Measurements from ENCODE around the gene NPPC. TPM values are rescaled to one million over a fixed set of nuclear protein-coding genes. Genes with fewer than 3 reads are reported as not detected.

The NPPC gene
- total and polyA plus RNA-seq, 7 donors, result 0.29 to 26.9 (median 0.88) TPM; not detected in 1

- TF ChIP-seq CTCF (IDR thresholded peaks at IDR 0.05), result no peak
- no peak overlapping the region for H3K27ac ChIP-seq
- H3K9me3 ChIP-seq, result no peaks in the 10 kb centered on the region
- no peaks in the 10 kb centered on the region for H3K36me3 ChIP-seq (ENCODE audit: insufficient read depth in 1 of 2, low read depth in 1 of 2)
- intact Hi-C loops (cut with DNase I), result no loop called here
- no peak overlapping the region for H3K4me3 ChIP-seq
- peaks cover 9% of the 10 kb centered on the region for H3K4me1 ChIP-seq
- peaks cover 0 to 37% (median 2%) of the 10 kb centered on the region in 3 donors for H3K27me3 ChIP-seq (ENCODE audit: insufficient read depth in 3 of 3, low read length in 2 of 3)
- ATAC-seq (peak in 3 of 4 donors; percentile 34 to 71 (median 62)), DNase-seq (peak; percentile 59 to 79)
- WGBS, 3 donors, result 64 to 72% (median 70%) methylated on average over 7 of the region's 7 CpGs
Measured at GRCh38 chr2:231931481-231931915, 5.3 kb upstream of the NPPC start.

GRCh38 chr2:231930593-231931281, 4.5 kb upstream of the NPPC start:
- intact Hi-C loops (cut with DNase I), result no loop called here
- 32 to 57% (median 37%) methylated on average over 8 of the region's 8 CpGs for WGBS, 3 donors
- no peak for TF ChIP-seq CTCF (IDR thresholded peaks at IDR 0.05)
- H3K9me3 ChIP-seq, result no peaks in the 10 kb centered on the region
- peak; percentile 61 to 85 for DNase-seq
- H3K4me1 ChIP-seq, result peaks cover 17% of the 10 kb centered on the region
- peaks cover 0 to 45% (median 7%) of the 10 kb centered on the region in 3 donors for H3K27me3 ChIP-seq (ENCODE audit: insufficient read depth in 3 of 3, low read length in 2 of 3)
- H3K27ac ChIP-seq, result no peak overlapping the region
- no peak overlapping the region for H3K4me3 ChIP-seq
- H3K36me3 ChIP-seq (ENCODE audit: insufficient read depth in 1 of 2, low read depth in 1 of 2), result no peaks in the 10 kb centered on the region
- peak in 3 of 4 donors; percentile 31 to 62 (median 46) for ATAC-seq

- WGBS, 3 donors, result 32 to 41% (median 36%) methylated on average over 10 to 11 of the region's 11 CpGs
- DNase-seq (peak; percentile 68 to 71), ATAC-seq (peak in 1 of 4 donors; percentile 3)
- H3K27ac ChIP-seq, result no peak overlapping the region
- H3K9me3 ChIP-seq, result no peaks in the 10 kb centered on the region
- H3K4me1 ChIP-seq, result peaks cover 22% of the 10 kb centered on the region
- intact Hi-C loops (cut with DNase I), result loop anchor here in 1 of 2 donors (5.0 to 10.0 kb wide), 2 partner anchors 212 to 585 kb away; no protein-coding TSS in a partner anchor
- H3K36me3 ChIP-seq (ENCODE audit: insufficient read depth in 1 of 2, low read depth in 1 of 2), result no peaks in the 10 kb centered on the region
- H3K27me3 ChIP-seq (ENCODE audit: insufficient read depth in 3 of 3, low read length in 2 of 3), result peaks cover 0 to 52% (median 7%) of the 10 kb centered on the region in 3 donors
- TF ChIP-seq CTCF (IDR thresholded peaks at IDR 0.05), result no peak
- H3K4me3 ChIP-seq, result no peak overlapping the region
Measured at GRCh38 chr2:231929961-231930592, 3.9 kb upstream of the NPPC start.

GRCh38 chr2:231928901-231929725, 2.9 kb upstream of the NPPC start:
- WGBS, 3 donors, result 76 to 87% (median 82%) methylated on average over 11 of the region's 11 CpGs
- Histone ChIP-seq H3K27me3 (ENCODE audit: insufficient read depth in 3 of 3, low read length in 2 of 3) (peaks cover 0 to 61% (median 9%) of the 10 kb centered on the region in 3 donors), H3K27ac (no peak overlapping the region), H3K36me3 (ENCODE audit: insufficient read depth in 1 of 2, low read depth in 1 of 2) (no peaks in the 10 kb centered on the region), H3K4me1 (peaks cover 22% of the 10 kb centered on the region), H3K9me3 (no peaks in the 10 kb centered on the region), H3K4me3 (no peak overlapping the region)
- TF ChIP-seq CTCF (IDR thresholded peaks at IDR 0.05), result no peak
- intact Hi-C loops (cut with DNase I), result loop anchor here in 1 of 2 donors (5.0 to 10.0 kb wide), 2 partner anchors 213 to 586 kb away; no protein-coding TSS in a partner anchor
- DNase-seq, result no peak
- ATAC-seq, result no peak

Measured in psoas muscle (tissue), 8 donors.